Fibroblast of skin of left quadriceps (primary cell): ENCODE measurements around the gene TLX2.
"Not testable (repeated sequence)": the region's sequence is repeated elsewhere in the genome, so short reads cannot be mapped to it uniquely, and the experiment has no call there.

Source experiments
- DNase-seq, 2 experiments: peaks; one replicate each; pipeline ENCODE4 v3.0.0-alpha.2; 2013; ENCODE audit warnings: low read depth in 2 of 2

TLX2 gene

DNA sequence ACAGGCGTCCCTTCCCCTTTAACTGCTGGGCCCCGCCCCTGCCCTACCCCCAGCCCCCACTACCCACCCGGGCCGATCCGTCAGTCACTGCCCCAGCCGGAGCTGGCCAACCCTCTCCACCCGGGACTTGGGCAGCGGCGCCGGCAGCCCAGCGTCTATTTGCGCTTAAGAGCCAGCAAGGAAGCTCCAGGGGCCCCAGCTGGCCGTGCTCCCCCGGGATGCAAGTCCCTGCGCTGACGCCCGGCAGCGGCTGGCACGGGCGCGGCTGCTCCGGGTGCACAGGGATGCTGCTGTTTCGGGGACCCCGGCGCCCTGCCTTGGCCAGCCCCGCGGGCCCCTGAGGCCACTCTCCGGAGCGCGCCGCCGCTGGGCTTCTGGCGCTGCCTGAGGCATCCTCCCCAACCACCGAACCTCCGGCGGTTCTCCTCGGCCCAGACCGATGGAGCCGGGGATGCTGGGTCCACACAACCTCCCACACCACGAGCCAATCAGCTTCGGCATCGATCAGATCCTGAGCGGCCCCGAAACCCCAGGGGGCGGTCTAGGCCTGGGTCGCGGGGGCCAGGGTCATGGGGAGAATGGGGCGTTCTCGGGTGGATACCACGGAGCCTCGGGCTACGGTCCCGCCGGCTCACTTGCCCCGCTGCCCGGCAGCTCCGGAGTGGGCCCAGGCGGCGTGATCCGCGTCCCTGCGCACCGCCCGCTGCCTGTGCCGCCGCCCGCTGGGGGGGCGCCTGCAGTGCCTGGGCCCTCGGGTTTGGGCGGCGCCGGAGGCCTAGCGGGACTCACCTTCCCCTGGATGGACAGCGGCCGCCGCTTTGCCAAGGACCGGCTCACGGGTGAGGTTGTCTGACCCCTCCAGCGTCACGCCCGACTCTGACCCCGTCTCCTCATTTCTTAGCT is at the start of gene TLX2:
Gene TLX2 (plus strand): TSS at position 83 of the 903 bp plus-strand sequence. CDS start 357 bp downstream, at position 440.
- no peak for DNase-seq

DNA sequence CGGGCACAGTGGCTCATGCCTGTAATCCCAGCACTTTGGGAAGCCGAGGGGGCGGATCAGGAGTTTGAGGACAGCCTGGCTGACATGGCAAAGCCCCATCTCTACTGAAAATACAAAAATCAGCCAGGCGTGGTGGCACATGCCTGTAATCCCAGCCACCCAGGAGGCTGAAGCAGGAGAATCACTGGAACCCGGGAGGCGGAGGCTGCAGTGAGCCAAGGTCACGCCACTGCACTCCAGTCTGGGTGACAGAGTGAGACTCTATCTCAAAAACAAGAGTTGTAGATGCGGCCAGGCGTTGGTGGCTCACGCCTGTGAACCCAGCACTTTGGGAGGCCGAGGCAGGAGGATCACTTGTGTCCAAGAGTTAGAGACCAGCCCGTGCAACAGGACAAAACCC is 43.5 kb upstream of the TLX2 start:
- not testable (repeated sequence) for DNase-seq

- no peak for DNase-seq
Observed at GRCh38 chr2:74471332-74472065, 42.8 kb upstream of the TLX2 start.

- DNase-seq = peak; percentile 85 to 89
Observed at GRCh38 chr2:74472086-74472944, 41.9 kb upstream of the TLX2 start, which contains the start of gene MRPL53. TSS of gene MRPL53 (minus strand) at chr2:74472680. CDS start at chr2:74472660, 20 bp downstream.

DNA sequence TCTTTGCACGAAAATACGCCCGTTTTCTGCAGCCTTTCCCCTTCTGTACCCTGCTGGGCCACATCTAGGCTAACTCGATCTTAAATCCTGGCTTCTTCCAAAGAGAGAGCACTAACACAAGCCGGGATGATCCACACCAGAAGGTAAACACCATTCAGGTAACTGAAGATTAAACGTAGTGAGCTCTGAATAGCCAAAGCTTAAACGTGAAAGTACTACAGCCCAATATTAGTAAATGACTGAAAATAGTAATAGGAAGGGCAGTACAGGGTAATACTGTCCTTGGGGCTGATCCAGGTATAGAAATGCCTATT is 41.3 kb upstream of the TLX2 start:
- DNase-seq = no peak

DNA sequence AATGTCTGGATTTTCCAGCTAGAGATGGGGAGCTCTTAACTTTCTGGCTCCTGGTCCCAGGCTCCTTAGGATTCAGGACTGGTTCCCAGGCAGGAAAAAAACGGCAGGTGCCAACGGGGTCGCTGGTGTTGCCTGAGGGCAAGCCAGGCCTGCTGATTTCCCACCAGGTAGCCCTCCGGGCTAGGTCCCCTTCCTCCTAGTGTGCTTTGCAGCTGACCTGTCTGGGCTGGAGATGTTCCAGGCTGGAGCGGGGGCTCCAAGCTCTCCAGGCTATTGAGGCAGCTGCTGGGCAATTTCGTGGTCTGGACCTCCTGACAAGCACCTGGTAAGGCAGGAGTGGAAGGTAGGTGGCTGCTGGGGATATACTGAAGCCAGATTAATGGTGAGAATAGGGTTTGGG is 39.8 kb upstream of the TLX2 start:
- no peak for DNase-seq

- DNase-seq = no peak
Observed at GRCh38 chr2:74474899-74475298, 39.4 kb upstream of the TLX2 start.

DNA sequence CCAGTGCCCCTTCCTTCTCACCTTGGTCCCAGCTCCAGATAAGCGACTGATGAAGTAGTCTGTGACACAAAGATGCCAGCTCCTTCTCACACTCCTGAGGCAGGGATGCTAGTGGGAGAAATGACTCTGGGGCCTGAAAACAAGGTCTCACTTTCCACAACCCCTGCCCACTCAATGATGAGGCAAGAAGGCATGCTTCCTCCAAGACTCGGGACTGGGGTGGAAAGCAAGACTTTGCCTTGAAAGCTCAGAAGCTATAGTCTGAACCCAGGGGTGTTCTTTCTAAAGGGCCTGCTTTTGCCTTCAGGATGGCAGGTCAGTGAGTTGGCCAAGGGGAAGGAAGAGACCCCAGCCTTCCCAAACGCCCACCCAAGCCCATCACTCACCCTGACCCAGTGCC is 32.8 kb upstream of the TLX2 start:
- no peak for DNase-seq

- DNase-seq = no peak
Observed at GRCh38 chr2:74481961-74482800, 32.1 kb upstream of the TLX2 start.

GRCh38 chr2:74482801-74483674 is 31.2 kb upstream of the TLX2 start, which contains the start of the genes CCDC142 and TTC31:
TSS of gene CCDC142 (minus strand) at chr2:74482998. CDS start at chr2:74482837, 161 bp downstream.
TSS of gene TTC31 (plus strand) at chr2:74483081. CDS start at chr2:74483096, 15 bp downstream.
- peak; percentile 88 to 90 for DNase-seq

DNA sequence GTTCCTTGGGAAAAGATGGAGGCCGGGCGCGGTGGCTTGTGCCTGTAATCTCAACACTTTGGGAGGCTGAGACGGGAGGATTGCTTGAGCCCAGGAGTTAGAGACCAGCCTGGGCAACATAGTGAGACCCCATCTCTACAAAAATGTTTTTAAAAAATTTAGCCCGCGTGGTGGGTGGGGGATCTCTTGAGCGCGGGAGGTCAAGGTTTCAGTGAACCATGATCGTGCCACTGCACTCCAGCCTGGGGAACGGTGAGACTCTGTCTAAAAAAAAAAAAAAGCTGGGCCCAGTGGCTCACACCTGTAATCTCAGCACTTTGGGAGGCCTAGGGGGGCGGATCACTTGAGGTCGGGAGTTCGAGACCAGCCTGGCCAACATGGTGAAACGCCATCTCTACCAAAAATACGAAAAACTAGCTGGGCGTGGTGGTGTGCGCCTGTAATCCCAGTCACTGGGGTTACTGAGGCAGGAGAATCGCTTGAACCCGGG is 30.5 kb upstream of the TLX2 start:
- DNase-seq = not testable (repeated sequence)

DNA sequence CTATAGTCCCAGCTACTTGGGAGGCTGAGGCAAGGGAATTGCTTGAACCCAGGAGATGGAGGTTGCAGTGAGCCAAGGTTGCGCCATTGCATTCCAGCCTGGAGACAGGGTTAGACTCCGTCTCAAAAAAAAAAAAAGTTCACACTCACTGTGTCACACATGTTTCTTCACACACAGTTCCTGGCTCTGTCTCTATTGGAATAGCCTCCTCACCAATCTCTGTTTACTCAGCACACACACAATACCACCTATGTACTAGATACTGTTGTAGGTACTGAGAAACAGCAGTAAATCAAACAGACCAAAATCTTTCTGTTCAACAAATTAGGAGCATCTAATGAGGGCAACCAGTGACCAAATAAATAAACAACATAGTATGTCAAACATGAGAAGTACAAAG is 28.1 kb upstream of the TLX2 start:
- DNase-seq = no peak

DNA sequence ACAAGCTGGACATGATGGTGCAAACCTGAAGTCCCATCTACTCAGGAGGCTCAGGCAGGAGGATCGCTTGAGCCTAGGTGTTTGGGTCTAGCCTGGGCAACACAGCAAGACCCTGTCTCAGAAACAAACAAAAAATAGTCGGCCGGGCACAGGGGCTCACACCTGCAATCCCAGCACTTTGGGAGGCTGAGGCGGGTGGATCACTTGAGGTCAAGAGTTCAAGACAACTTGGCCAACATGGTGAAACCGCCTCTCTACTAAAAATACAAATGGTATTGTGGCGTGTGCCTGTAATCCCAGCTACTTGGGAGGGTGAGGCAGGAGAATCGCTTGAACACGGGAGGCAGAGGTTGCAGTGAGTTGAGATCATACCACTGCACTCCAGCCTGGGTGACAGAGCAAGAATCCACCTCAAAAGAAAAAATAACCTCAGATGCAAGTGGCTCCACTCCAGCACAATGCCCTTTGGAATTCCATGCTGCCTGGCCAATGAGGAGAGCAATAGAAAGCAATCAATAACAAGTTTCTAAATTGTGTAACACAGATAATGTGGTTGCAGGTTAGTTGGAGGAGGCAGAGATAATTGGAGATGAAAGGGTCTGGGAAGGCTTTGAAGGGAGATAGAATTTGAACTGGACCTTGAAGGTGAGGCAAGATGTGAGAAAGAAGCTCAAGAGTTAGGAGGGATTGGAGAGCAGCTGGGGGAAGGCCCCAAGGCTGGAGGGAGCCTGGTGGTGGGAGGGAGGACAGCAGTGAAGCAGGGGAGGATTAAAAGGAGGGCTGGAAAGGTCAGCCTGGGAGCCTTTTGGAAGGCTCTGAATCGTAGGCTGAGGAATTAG is 25.4 kb upstream of the TLX2 start:
- DNase-seq = no peak

DNA sequence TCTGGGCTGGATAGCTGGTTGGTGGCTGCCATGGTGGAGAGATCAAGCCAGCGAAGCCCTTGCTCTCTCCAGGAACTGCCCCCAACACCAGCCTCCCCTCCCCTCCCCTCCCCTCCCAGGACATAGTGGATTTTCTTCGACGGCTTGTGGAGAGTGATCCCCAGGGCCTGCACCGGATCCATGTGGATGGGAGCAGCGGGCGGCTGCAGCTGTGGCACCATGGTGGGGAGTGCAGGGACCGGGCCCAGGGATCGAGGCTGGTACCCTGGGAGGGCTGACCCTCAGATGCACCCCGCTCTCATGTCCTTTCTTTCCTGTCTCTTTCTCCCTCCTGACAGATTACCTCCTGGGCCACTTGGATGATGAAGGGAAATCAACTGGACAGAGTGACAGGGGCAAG is 24.3 kb upstream of the TLX2 start:
- DNase-seq = no peak

GRCh38 chr2:74491648-74492544 is 22.4 kb upstream of the TLX2 start:
- DNase-seq = no peak

- DNase-seq = no peak
Observed at GRCh38 chr2:74493546-74493945, 20.7 kb upstream of the TLX2 start.

- no peak for DNase-seq
Observed at GRCh38 chr2:74495440-74495839, 18.8 kb upstream of the TLX2 start.
